Stomach (tissue), 9 donors: Measurements from ENCODE around the gene MBP. TPM values are rescaled to one million over a fixed set of nuclear protein-coding genes. Genes with fewer than 3 reads are reported as not detected.

Experiments
- DNase-seq, 2 donors: peaks; one replicate each; pipeline versions ENCODE4 v3.0.0 to v3.0.0-alpha.2; 2013 to 2019
- H3K27ac ChIP-seq, 5 donors: fragments of 200-600 bp in 4 of 5; sonication (generic) in 4 of 5; one replicate each; pipeline ENCODE4 v1.5.1; 2013 to 2019; ENCODE audit warnings: mild to moderate bottlenecking in 1 of 5, moderate library complexity in 1 of 5
- H3K27me3 ChIP-seq, 3 donors: fragments of 200-600 bp; sonication (generic); one replicate each; pipeline ENCODE4 v1.5.1; 2017 to 2019; ENCODE audit warnings: mixed run types in 1 of 3
- H3K36me3 ChIP-seq, 4 donors: fragments of 200-600 bp; sonication (generic); 1 replicate in 3 of 4; 2 replicates in 1 of 4; pipeline ENCODE4 v1.5.1; 2016 to 2019
- H3K4me1 ChIP-seq, 4 donors: fragments of 200-600 bp; sonication (generic); one replicate each; pipeline ENCODE4 v1.5.1; 2016 to 2019
- H3K4me3 ChIP-seq, 4 donors: fragments of 200-600 bp; sonication (generic) in 3 of 4; one replicate each; pipeline ENCODE4 v1.5.1; 2016 to 2019; ENCODE audit warnings: mild to moderate bottlenecking in 1 of 4
- H3K9me3 ChIP-seq, 4 donors: fragments of 200-600 bp; sonication (generic); one replicate each; pipeline ENCODE4 v1.5.1; 2016 to 2019
- EP300 ChIP-seq: sonication (generic); formaldehyde crosslinking; IDR thresholded peaks from one replicate; pipeline ENCODE4 v1.6.1; 2017; ENCODE audit warnings: antibody characterized with exemption
- POLR2A ChIP-seq, 4 donors: fragments of 450-650 bp; IDR thresholded peaks; one replicate each; pipeline ENCODE4 v1.6.1; 2016; ENCODE audit warnings: antibody characterized with exemption in 4 of 4, control low read depth in 2 of 4, mild to moderate bottlenecking in 1 of 4, moderate library complexity in 1 of 4
- POLR2AphosphoS5 ChIP-seq, 3 donors: sonication (generic); formaldehyde crosslinking; IDR thresholded peaks; one replicate each; pipeline ENCODE4 v1.6.1; 2016; ENCODE audit warnings: antibody characterized with exemption in 3 of 3
- whole genome bisulfite sequencing, 5 donors: extraction: QIAGEN DNeasy Blood & Tissue Kit in 3 of 5; methylation state at CpG; one replicate each; pipeline versions ENCODE4 v1.1.5 to v1.1.7; 2013 to 2018; 5-methylcytosine and 5-hydroxymethylcytosine counted together
- intact Hi-C: fragments of 100-400 bp; cut with DNase I; formaldehyde crosslinking; loops from one replicate; pipeline ENCODE4 v1.15.1; 2023; ENCODE audit warnings: low total_unique reads
- polyA plus RNA-seq, 3 donors: library from polyadenylated mRNA; stranded (reverse); fragments of 200-250 nt; gene quantifications; one replicate each; pipeline ENCODE4 v1.2.3, GENCODE V29; 2013
- total RNA-seq, 5 donors: library from RNA; depleted of rRNA; stranded (reverse); fragments of >200 nt; gene quantifications; one replicate each; pipeline versions ENCODE4 v1.1.0 to v1.2.3, GENCODE V29; 2014 to 2016
- TF ChIP-seq, protein P1 (sequence below), 7 experiments: fragments of 450-650 bp in 4 of 7; fragments of 200-600 bp in 3 of 7; sonication (generic) in 3 of 7; IDR thresholded peaks; one replicate each; pipeline ENCODE4 v1.5.1; 2016 to 2019; ENCODE audit warnings: antibody characterized with exemption in 7 of 7, control low read depth in 2 of 7, mild to moderate bottlenecking in 1 of 7
- donor health status: healthy with polysubstance abuse.
- donor health status: Bipolar disorder and iron deficiency.
- donor health status: healthy.

Gene MBP
- total and polyA plus RNA-seq, 8 donors: 7.9 to 407 (median 33.3) TPM

DNA sequence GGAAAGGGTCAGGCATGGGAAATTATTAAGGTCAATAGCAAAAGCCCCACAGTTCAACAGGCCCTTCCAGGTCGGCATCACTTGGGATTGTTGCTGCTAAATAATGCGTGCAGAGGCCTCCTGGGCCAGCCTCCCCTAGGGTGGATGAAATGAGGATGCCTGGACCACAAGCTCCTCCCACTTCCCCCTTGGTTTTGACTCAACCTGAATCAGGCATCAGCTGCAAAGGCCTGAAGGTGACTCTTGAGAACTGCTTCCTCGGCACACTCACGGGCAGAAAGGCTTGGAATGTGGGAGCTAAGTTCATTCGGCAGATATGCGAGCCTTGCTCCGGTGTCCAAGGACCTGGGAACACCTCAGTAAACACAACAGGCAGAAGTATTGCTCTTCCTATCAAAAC is 69.3 kb downstream of the MBP start:
- Histone ChIP-seq H3K4me3 (no peak overlapping the region), H3K36me3 (peaks cover 0 to 29% (median 10%) of the 10 kb centered on the region in 4 donors), H3K4me1 (peaks cover 66 to 99% (median 75%) of the 10 kb centered on the region in 4 donors), H3K27ac (peak overlapping the region in 4 of 5 donors; percentile 61 to 93 (median 78)), H3K27me3 (no peaks in the 10 kb centered on the region), H3K9me3 (no peaks in the 10 kb centered on the region)
- DNase-seq: peak; percentile 45 to 62
- TF ChIP-seq EP300 (no peak), POLR2A (IDR thresholded peaks at IDR 0.05) (no peak), POLR2AphosphoS5 (IDR thresholded peaks at IDR 0.05) (no peak)
- TF ChIP-seq, protein P1, sequence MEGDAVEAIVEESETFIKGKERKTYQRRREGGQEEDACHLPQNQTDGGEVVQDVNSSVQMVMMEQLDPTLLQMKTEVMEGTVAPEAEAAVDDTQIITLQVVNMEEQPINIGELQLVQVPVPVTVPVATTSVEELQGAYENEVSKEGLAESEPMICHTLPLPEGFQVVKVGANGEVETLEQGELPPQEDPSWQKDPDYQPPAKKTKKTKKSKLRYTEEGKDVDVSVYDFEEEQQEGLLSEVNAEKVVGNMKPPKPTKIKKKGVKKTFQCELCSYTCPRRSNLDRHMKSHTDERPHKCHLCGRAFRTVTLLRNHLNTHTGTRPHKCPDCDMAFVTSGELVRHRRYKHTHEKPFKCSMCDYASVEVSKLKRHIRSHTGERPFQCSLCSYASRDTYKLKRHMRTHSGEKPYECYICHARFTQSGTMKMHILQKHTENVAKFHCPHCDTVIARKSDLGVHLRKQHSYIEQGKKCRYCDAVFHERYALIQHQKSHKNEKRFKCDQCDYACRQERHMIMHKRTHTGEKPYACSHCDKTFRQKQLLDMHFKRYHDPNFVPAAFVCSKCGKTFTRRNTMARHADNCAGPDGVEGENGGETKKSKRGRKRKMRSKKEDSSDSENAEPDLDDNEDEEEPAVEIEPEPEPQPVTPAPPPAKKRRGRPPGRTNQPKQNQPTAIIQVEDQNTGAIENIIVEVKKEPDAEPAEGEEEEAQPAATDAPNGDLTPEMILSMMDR (IDR thresholded peaks at IDR 0.05): no peak
- intact Hi-C loops: no loop called here
- 74 to 82% (median 76%) methylated on average over 7 of the region's 7 CpGs for WGBS, 5 donors

- TF ChIP-seq POLR2AphosphoS5 (IDR thresholded peaks at IDR 0.05) (peak in 2 of 3 donors; percentile 21 to 64), EP300 (no peak)
- Histone ChIP-seq H3K36me3 (peaks cover 0 to 29% (median 10%) of the 10 kb centered on the region in 4 donors), H3K4me3 (no peak overlapping the region), H3K9me3 (no peaks in the 10 kb centered on the region), H3K4me1 (peaks cover 60 to 95% (median 72%) of the 10 kb centered on the region in 4 donors), H3K27me3 (no peaks in the 10 kb centered on the region), H3K27ac (peak overlapping the region; percentile 52 to 93 (median 68))
- intact Hi-C loops: no loop called here
- WGBS, 5 donors: 22 to 46% (median 36%) methylated on average over 12 of the region's 12 CpGs
- DNase-seq: peak; percentile 53 to 55
These were observed 70.0 kb downstream of the MBP start for GRCh38 chr18:77062518-77063003.

DNA sequence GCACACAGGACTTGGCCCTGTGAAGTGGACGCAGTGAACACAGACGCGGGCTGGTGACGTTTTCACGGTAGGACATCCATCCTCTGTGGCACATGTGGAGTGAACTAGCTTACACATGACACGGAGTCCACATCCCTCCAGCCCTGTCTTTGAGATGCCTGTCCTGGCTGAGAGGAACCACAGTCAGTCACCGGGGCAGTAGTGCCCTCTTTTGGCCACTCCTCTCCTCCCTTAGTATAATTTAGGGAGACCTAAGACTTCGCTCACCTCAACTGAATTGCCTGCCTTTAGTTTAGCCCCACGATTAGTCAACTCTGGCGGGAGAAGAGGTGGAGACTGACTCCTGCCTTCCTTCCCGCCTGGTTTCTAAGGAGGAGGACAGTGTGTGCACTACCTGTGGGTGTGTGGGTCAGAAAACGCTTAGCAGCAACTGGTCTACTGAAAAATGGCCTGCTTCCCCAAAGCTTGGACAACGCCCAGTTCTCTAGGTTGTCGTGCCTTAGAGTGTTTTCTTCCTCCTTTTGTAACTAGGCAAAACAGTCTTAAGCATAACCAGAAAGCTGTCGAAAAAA is 70.6 kb downstream of the MBP start:
- intact Hi-C loops: no loop called here
- peak in 1 of 2 donors; percentile 61 for DNase-seq
- H3K36me3 ChIP-seq: peaks cover 0 to 29% (median 10%) of the 10 kb centered on the region in 4 donors
- 63 to 68% (median 65%) methylated on average over 15 of the region's 15 CpGs for WGBS, 5 donors
- H3K27me3 ChIP-seq: no peaks in the 10 kb centered on the region
- H3K4me3 ChIP-seq: no peak overlapping the region
- no peaks in the 10 kb centered on the region for H3K9me3 ChIP-seq
- H3K27ac ChIP-seq: peak overlapping the region; percentile 20 to 93 (median 68)
- H3K4me1 ChIP-seq: peaks cover 59 to 95% (median 70%) of the 10 kb centered on the region in 4 donors
- TF ChIP-seq, protein P1 (IDR thresholded peaks at IDR 0.05): no peak

DNA sequence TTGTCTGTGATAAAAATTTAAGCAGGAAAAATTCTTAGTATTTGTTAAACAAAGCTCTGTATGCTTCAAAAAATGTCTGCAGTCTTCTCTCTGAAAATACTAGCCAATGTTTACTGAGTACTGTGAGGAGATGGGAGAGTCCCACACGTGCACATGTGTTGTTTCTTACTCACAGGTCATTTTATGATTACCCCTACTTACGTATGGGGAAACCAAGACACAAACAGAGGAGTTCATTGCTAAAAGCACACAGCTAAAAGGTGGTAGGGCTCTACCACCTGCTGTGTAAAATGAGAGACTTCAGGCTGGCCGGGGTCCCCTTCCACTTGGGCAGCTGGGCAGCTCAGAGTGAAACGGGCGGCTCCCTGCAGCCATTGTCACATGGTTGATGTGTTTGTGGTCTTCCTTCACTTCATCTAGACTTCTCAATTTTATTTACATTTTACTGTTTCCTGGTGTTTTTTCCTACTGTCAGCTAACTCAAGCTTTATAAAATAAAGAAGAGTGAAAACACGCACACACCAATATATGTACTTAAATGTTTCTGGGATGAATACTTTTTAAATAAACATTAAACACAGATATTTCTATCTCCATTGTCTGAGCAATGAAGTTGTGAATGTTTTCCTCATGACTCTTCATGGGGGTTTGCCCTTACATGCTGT is 71.2 kb downstream of the MBP start:
- H3K27ac ChIP-seq: peak overlapping the region; percentile 20 to 93 (median 68)
- DNase-seq: no peak
- 59 to 72% (median 67%) methylated on average over 6 of the region's 6 CpGs for WGBS, 5 donors
- H3K9me3 ChIP-seq: no peaks in the 10 kb centered on the region
- H3K4me3 ChIP-seq: no peak overlapping the region
- TF ChIP-seq POLR2A (IDR thresholded peaks at IDR 0.05) (no peak), EP300 (no peak), POLR2AphosphoS5 (IDR thresholded peaks at IDR 0.05) (no peak)
- TF ChIP-seq, protein P1 (IDR thresholded peaks at IDR 0.05): no peak
- peaks cover 0 to 29% (median 10%) of the 10 kb centered on the region in 4 donors for H3K36me3 ChIP-seq
- intact Hi-C loops: no loop called here
- H3K4me1 ChIP-seq: peaks cover 59 to 95% (median 70%) of the 10 kb centered on the region in 4 donors
- no peaks in the 10 kb centered on the region for H3K27me3 ChIP-seq
